Sigmoid colon (tissue), 7 donors: Measurements from ENCODE around the gene SDR42E2. TPM values are rescaled to one million over a fixed set of nuclear protein-coding genes. Genes with fewer than 3 reads are reported as not detected.

ENCODE experiments used
- DNase-seq: peaks from one replicate; pipeline ENCODE4 v3.0.0-alpha.2; 2019
- H3K27ac ChIP-seq, 4 donors: fragments of 200-600 bp; sonication (generic); one replicate each; pipeline ENCODE4 v1.5.1; 2016 to 2019; ENCODE audit warnings: mild to moderate bottlenecking in 1 of 4
- H3K27me3 ChIP-seq, 3 donors: fragments of 200-600 bp; sonication (generic); one replicate each; pipeline ENCODE4 v1.5.1; 2019; ENCODE audit warnings: mild to moderate bottlenecking in 1 of 3
- H3K36me3 ChIP-seq, 4 donors: fragments of 200-600 bp; sonication (generic); one replicate each; pipeline ENCODE4 v1.5.1; 2016 to 2019
- H3K4me1 ChIP-seq, 4 donors: fragments of 200-600 bp; sonication (generic); one replicate each; pipeline ENCODE4 v1.5.1; 2017 to 2019
- H3K4me3 ChIP-seq, 4 donors: fragments of 200-600 bp; sonication (generic); one replicate each; pipeline ENCODE4 v1.5.1; 2017 to 2019; ENCODE audit warnings: mild to moderate bottlenecking in 2 of 4, moderate library complexity in 1 of 4
- H3K9me3 ChIP-seq, 4 donors: fragments of 200-600 bp in 3 of 4; sonication (generic) in 3 of 4; one replicate each; pipeline versions ENCODE4 v1.5.1 to v1.6.1; 2013 to 2019
- CTCF ChIP-seq, 4 experiments: fragments of 450-650 bp in 3 of 4; fragments of 200-600 bp in 1 of 4; IDR thresholded peaks; one replicate each; pipeline ENCODE4 v1.5.1; 2016 to 2019; ENCODE audit warnings: antibody characterized with exemption in 4 of 4, mild to moderate bottlenecking in 3 of 4, moderate library complexity in 2 of 4
- EP300 ChIP-seq, 4 donors: sonication (generic); formaldehyde crosslinking; IDR thresholded peaks; one replicate each; pipeline ENCODE4 v1.6.1; 2017; ENCODE audit warnings: antibody characterized with exemption in 4 of 4
- POLR2A ChIP-seq, 2 donors: fragments of 450-650 bp; IDR thresholded peaks; one replicate each; pipeline ENCODE4 v1.6.1; 2016; ENCODE audit warnings: antibody characterized with exemption in 2 of 2, mild to moderate bottlenecking in 2 of 2, moderate library complexity in 2 of 2
- POLR2AphosphoS5 ChIP-seq, 4 donors: sonication (generic); formaldehyde crosslinking; IDR thresholded peaks; one replicate each; pipeline ENCODE4 v1.6.1; 2017; ENCODE audit warnings: antibody characterized with exemption in 4 of 4
- WGBS, 2 donors: extraction: QIAGEN DNeasy Blood & Tissue Kit; methylation state at CpG; one replicate each; pipeline ENCODE4 v1.1.7; 2013; 5-methylcytosine and 5-hydroxymethylcytosine counted together
- intact Hi-C: fragments of 100-400 bp; cut with DNase I; formaldehyde crosslinking; loops from one replicate; pipeline ENCODE4 v1.15.1; 2023
- polyA plus RNA-seq, 3 donors: library from polyadenylated mRNA; stranded (reverse); fragments of 200-250 nt; gene quantifications; one replicate each; pipeline ENCODE4 v1.2.3, GENCODE V29; 2013
- total RNA-seq, 4 donors: library from RNA; depleted of rRNA; stranded (reverse); fragments of >200 nt; gene quantifications; one replicate each; pipeline ENCODE4 v1.1.0, GENCODE V29; 2016
- donor health status: healthy with polysubstance abuse.
- donor health status: Bipolar disorder and iron deficiency.
- donor health status: healthy.

SDR42E2 gene
- total and polyA plus RNA-seq, 7 donors: 0.04 TPM; not detected in 6

- Histone ChIP-seq H3K27me3 (peaks cover 10 to 42% (median 19%) of the 10 kb centered on the region in 3 donors), H3K36me3 (no peaks in the 10 kb centered on the region), H3K4me3 (no peak overlapping the region), H3K4me1 (peaks cover 0 to 6% (median 5%) of the 10 kb centered on the region in 4 donors), H3K27ac (no peak overlapping the region), H3K9me3 (no peaks in the 10 kb centered on the region)
- TF ChIP-seq POLR2A (IDR thresholded peaks at IDR 0.05) (no peak), EP300 (IDR thresholded peaks at IDR 0.05) (no peak), CTCF (IDR thresholded peaks at IDR 0.05) (no peak), POLR2AphosphoS5 (IDR thresholded peaks at IDR 0.05) (no peak)
- DNase-seq: no peak
- intact Hi-C loops: no loop called here
These were observed 905 bp upstream of the SDR42E2 start for GRCh38 chr16:22161401-22161800.

DNA sequence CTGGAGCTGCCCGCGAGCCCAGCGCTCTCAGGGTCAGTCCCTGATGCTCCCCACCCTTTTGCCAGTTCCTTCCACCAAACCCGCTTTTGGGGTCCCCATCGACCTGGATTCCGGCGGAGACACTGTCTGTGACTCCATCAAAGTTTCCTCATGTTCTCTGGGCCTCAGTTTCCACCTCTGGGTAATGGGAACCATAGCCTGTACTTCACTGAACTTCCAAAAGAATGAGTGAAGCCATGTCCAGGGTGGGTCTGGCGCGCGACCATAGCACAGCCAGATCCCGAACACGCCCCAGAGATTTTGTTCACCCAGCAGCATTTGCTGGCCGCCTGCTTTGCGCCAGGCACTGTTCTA, 327 bp downstream of the SDR42E2 start:
- H3K27me3 ChIP-seq: peaks cover 10 to 42% (median 19%) of the 10 kb centered on the region in 3 donors

GRCh38 chr16:22163806-22164205, 1.5 kb downstream of the SDR42E2 start:
- 63 to 79% methylated on average over 6 of the region's 6 CpGs for WGBS, 2 donors
- DNase-seq: no peak
- Histone ChIP-seq H3K27me3 (peaks cover 10 to 42% (median 19%) of the 10 kb centered on the region in 3 donors), H3K27ac (no peak overlapping the region), H3K9me3 (no peaks in the 10 kb centered on the region), H3K4me1 (peaks cover 0 to 6% (median 5%) of the 10 kb centered on the region in 4 donors), H3K36me3 (no peaks in the 10 kb centered on the region), H3K4me3 (no peak overlapping the region)
- no peak for TF ChIP-seq CTCF (IDR thresholded peaks at IDR 0.05)
- no peak for TF ChIP-seq EP300 (IDR thresholded peaks at IDR 0.05)
- TF ChIP-seq POLR2AphosphoS5 (IDR thresholded peaks at IDR 0.05): no peak
- no peak for TF ChIP-seq POLR2A (IDR thresholded peaks at IDR 0.05)
- intact Hi-C loops: no loop called here

More for the DNA sequence above, 327 bp downstream of the SDR42E2 start:
- Histone ChIP-seq H3K9me3 (no peaks in the 10 kb centered on the region), H3K4me1 (peaks cover 0 to 6% (median 5%) of the 10 kb centered on the region in 4 donors), H3K36me3 (no peaks in the 10 kb centered on the region), H3K4me3 (no peak overlapping the region), H3K27ac (no peak overlapping the region)
- TF ChIP-seq CTCF (IDR thresholded peaks at IDR 0.05) (no peak), POLR2A (IDR thresholded peaks at IDR 0.05) (no peak), POLR2AphosphoS5 (IDR thresholded peaks at IDR 0.05) (no peak), EP300 (IDR thresholded peaks at IDR 0.05) (no peak)
- intact Hi-C loops: no loop called here
- no peak for DNase-seq
- 41% methylated on average over 14 of the region's 14 CpGs for WGBS, 2 donors

- no peak overlapping the region for H3K27ac ChIP-seq
- H3K9me3 ChIP-seq: no peaks in the 10 kb centered on the region
- no peak for TF ChIP-seq CTCF (IDR thresholded peaks at IDR 0.05)
- no peak for TF ChIP-seq POLR2AphosphoS5 (IDR thresholded peaks at IDR 0.05)
- no peak for TF ChIP-seq POLR2A (IDR thresholded peaks at IDR 0.05)
- TF ChIP-seq EP300 (IDR thresholded peaks at IDR 0.05): no peak
- intact Hi-C loops: no loop called here
- H3K4me3 ChIP-seq: no peak overlapping the region
- no peak for DNase-seq
- 91 to 92% methylated on average over 5 of the region's 5 CpGs for WGBS, 2 donors
- H3K4me1 ChIP-seq: peaks cover 0 to 6% (median 5%) of the 10 kb centered on the region in 4 donors
- peaks cover 10 to 42% (median 19%) of the 10 kb centered on the region in 3 donors for H3K27me3 ChIP-seq
- no peaks in the 10 kb centered on the region for H3K36me3 ChIP-seq
These were observed 2.2 kb downstream of the SDR42E2 start for GRCh38 chr16:22164482-22164881.
